Measurements from ENCODE around the gene ZNF267.
"Not testable (repeated sequence)": the region's sequence is repeated elsewhere in the genome, so short reads cannot be mapped to it uniquely, and the experiment has no call there.

ZNF267 gene

DNA sequence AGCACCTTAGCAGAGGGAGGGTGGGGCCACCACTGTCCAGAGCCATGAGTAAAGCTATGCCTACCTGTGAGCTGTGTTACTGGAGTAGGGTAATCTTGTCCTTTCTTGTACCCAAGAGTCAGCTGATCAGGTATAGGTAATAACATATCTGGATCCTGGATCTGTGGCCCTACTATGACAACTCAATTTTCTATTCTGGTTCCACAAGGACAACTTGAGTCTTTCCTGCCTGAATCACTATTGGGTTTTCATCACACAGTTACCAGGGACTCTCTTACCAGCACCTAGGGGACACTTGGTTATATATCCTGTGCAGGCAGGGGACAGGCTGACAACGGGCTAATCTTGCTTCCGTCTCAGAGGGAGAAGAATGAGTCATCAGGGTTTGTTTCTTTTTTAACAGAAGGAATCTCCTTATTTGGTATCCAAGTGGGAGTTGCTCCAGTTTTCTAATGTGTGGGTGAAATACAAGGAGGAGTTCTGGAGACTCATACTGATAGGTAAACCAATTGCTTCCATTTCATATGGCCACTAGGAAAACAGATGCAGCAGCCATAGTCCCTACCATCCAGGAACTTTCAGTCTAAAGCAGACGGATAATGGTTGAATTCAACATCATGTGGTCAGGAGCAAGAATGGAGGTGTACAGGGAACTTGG lies 6.8 kb downstream of the ZNF267 start:
- no peak for DNase-seq

DNA sequence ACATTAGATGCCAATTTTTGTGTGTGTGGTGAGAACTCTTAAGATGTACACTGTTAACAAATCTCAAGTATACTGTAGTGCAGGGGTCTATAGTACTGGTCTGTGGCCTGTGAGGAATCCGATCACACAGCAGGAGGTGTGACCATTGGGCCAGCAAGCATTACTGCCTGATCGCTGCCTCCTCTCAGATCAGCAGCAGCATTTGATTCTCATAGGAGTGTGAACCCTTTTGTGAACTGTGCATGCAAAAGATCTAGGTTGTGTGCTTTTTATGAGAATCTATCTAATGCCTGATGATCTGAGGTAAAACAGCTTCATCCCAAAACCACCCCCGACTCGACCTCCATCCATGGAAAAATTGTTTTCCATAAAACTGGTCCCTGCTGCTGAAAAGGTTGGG lies 12.6 kb downstream of the ZNF267 start:
- DNase-seq = no peak

DNA sequence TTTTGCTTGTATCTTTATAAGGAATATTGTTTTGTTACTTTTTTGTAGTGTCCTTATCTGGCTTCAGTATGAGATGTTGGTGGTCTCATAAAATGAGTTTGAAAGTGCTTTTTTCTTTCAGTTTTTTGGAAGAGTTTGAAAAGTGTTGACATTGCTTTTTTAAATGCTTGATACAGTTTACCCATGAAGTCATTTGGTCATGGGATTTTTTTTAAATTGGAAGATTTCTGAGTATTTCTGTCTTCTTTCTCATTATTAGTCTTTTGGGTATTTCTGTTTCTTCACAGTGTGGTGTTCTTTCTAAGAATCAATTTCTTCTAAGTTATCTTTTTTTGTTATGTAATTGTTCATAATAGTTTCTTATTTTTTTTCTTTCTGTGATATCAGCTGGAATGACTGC lies 15.1 kb downstream of the ZNF267 start:
- DNase-seq = no peak

DNA sequence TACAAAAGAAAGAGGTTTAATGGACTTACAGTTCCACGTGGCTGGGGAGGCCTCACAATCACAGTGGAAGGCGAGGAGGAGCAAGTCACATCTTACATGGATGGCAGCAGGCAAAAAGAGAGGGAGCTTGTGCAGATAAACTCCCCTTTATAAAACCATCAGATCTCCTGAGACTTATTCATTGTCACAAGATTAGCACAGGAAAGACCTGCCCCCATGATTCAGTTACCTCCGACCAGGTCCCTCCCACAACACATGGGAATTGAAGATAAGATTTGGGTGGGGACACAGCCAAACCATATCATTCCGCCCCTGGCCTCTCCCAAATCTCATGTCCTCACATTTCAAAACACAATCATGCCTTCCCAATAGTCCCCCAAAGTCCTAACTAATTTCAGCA lies 18.5 kb downstream of the ZNF267 start:
- not testable (repeated sequence) for DNase-seq

DNA sequence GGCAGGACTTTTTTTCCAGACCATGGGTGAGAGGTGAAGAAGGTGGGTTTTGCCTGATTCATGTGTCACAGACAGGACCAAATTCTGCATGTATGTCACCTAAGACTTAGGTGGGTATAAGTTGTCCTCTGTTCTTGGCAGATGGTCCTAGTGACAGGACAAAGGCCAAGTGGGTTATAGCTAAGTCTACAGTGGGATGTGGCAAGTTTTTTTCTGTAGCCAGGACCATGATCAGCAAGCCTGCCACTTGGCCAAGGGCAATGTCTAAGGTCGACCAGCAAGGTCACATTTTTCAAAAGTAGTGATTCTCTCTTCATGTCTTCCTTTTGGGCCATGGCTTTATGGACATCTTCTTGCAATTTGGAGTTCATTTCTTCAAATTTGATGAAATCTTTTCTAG lies 20.2 kb downstream of the ZNF267 start:
- no peak for DNase-seq

DNA sequence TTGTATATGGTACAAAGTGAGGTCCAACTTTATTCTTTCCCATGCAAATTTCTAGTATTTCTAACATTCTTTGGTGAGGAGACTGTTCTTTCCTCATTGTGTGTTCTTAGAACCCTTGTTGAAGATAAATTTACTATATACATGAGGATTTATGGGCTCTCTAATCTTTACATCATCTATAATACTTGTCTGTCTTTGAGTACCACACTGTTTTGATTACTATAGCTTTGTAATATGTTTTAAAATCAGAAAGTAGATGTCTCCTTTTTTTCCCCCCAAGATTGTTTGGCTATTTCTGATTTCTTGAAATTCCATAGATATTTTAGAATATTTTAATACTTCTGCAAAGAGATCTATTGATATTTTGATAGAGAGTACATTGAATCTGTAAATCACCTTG lies 23.7 kb downstream of the ZNF267 start:
- DNase-seq = no peak

DNA sequence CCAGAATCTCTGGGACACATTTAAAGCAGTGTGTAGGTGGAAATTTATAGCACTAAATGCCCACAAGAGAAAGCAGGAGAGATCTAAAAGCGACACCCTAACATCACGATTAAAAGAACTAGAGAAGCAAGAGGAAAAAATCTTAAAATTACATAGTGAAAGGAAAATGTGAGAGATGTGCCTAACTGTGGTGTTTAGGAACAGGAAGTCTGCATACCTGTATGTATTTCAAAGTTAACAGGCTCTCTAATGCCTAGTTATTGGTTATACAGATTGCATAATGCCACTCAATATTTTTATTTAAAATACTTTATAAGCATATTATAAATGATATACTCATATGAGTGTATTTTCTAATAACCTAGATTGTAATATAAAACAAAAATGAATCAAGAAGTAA lies 25.9 kb downstream of the ZNF267 start:
- no peak for DNase-seq

DNA sequence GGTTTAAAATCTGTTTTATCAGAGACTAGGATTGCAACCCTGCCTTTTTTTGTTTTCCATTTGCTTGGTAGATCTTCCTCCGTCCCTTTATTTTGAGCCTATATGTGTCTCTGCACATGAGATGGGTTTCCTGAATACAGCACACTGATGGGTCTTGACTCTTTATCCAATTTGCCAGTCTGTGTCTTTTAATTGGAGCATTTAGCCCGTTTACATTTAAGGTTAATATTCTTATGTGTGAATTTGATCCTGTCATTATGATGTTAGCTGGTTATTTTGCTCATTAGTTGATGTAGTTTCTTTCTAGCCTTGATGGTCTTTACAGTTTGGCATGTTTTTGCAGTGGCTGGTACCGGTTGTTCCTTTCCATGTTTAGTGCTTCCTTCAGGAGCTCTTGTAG lies 31.0 kb downstream of the ZNF267 start:
- DNase-seq = not testable (repeated sequence)

DNA sequence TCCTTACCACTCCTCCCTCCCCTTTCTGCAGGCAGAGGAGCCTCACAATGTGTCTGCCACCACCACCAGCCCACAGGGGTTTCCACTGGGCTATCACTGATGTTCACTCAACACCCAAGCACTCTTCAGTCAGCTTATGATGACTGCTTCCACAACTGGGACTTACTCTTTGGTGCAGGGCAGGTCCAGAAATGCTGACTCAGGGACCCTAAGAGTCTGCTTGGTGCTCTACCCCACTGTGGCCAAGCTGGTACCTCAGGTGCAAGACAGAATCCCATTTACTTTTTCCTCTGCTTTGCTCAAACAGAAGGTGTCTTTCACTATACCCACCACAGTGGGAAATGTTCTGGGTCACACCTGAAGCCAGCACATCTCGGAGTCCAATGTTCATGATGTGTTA lies 40.1 kb downstream of the ZNF267 start:
- DNase-seq = no peak

DNA sequence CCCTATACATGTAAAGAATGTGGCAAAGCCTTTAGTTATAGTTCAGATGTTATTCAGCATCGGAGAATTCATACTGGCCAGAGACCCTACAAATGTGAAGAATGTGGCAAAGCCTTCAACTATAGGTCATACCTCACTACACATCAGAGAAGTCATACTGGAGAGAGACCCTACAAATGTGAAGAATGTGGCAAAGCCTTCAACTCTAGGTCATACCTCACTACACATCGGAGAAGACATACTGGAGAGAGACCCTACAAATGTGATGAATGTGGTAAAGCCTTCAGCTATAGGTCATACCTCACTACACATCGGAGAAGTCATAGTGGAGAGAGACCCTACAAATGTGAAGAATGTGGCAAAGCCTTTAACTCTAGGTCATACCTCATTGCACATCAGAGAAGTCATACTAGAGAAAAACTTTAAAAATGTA lies 42.5 kb downstream of the ZNF267 start:
- no peak for DNase-seq

DNA sequence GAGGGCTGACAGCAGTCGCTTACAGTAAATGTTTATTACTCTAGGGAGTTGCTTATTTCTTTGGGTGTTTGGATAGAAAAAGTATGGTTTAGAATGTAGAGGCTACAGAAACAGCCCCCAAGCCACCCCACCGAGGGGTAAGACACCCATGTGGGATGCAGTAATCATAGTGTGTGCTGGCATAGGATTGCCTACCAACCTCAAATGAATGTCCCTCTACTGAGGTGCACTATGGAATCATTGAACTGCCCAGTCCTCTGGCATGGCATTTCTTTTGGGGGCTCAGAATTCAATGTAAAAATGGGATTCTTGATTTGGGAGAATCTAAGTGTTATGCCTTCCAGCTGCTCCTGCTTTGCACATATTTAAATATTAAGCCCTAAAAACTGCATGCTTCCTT lies 46.8 kb downstream of the ZNF267 start:
- DNase-seq = no peak

DNA sequence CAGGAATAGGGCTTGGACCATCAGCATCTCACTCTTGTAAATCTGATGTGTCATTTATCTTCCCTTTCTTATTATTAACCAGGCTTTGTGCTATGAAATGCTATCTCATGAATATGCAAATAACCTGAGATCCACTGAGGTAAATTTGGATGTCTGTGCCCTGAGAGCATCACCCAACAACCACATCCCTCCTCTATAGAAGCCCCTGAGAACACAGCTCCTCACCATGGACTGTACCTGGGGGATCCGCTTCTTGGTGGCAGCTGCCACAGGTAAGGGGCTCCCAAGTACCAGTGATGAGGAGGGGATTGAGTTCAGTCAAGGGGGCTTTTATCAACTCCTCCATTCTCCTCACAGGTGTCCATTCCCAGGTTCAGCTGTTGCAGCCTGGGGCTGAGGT lies 78.2 kb downstream of the ZNF267 start:
- not testable (repeated sequence) for DNase-seq

DNA sequence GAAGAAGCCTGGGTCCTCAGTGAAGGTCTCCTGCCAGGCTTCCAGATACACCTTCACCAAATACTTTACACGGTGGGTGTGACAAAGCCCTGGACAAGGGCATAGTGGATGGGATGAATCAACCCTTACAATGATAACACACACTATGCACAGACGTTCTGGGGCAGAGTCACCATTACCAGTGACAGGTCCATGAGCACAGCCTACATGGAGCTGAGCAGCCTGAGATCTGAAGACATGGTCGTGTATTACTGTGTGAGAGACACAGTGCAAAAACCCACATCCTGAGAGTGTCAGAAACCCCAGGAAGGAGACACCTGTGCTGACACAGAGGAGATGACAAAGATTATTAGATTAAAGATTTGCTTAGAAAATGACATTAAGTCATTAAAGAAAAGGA lies 78.6 kb downstream of the ZNF267 start:
- not testable (repeated sequence) for DNase-seq

DNA sequence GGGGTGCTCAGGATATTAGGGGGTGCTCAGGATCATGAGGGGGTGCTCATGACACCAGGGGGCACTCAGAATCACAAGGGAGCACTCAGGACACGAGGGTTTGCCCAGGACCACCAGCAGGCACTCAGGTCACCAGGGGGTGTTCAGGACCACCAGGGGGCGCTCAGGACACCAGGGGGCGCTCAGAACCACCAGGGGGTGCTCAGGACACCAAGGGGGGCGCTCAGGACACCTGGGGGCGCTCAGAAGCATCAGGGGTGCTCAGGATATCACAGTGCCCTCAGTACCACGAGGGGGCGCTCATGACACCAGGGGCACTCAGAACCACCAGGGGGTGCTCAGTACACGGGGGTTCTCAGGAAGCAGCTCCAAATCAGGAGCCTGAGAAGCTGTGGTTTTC lies 82.6 kb downstream of the ZNF267 start:
- peak; percentile 54 for DNase-seq

DNA sequence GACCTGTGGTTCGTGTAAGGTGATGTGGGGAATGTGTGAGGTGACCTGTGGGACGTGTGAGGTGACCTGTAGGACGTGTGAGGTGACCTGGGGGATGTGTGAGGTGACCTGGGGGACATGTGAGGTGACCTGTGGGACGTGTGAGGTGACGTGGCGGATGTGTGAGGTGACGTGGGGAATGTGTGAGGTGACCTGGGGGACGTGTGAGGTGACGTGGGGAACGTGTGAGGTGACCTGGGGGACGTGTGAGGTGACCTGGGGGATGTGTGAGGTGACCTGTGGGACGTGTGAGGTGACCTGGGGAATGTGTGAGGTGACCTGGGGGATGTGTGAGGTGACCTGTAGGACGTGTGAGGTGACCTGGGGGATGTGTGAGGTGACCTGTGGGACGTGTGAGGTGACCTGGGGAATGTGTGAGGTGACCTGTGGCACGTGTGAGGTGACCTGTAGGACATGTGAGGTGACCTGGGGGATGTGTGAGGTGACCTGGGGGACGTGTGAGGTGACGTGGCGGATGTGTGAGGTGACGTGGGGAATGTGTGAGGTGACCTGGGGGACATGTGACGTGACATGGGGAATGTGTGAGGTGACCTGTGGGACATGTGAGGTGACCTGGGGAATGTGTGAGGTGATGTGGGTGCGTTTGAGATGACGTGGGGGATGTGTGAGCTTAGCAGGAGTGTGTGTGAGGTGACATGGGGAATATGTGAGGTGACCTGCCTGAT lies 86.7 kb downstream of the ZNF267 start:
- not testable (repeated sequence) for DNase-seq
